GM12878 (cell line): Measurements from ENCODE around the gene PTPN13. TPM values are rescaled to one million over a fixed set of nuclear protein-coding genes. Genes with fewer than 3 reads are reported as not detected.

Experiments
- ATAC-seq: fragments of 200-7000 bp; cut with Tn5 transposase; 3 replicates; pipeline ENCODE4 v1.9.1; 2020; ENCODE audit warnings: mild to moderate bottlenecking, moderate library complexity
- BruUV-seq: library from RNA; stranded (reverse); fragments of 400-500 nt; replicated peaks from 2 replicates; lab custom pipeline; 2021; lab: Mats Ljungman, UMichigan
- CTCF ChIA-PET: fragments of 300-600 bp; sonication (Branson Sonifier 250); formaldehyde crosslinking; extraction: SDS; loops from one replicate; lab custom pipeline; 2021; ENCODE audit warnings: inconsistent platforms; lab: Yijun Ruan, JAX
- POLR2A ChIA-PET: fragments of 350-600 bp; formaldehyde crosslinking; extraction: SDS; loops from one replicate; lab custom pipeline; 2021; ENCODE audit warnings: inconsistent platforms; lab: Charles Lee
- RAD21 ChIA-PET: fragments of 300-600 bp; sonication (Branson Sonifier 250); formaldehyde crosslinking; loops from one replicate; lab custom pipeline; 2023; ENCODE audit warnings: antibody characterized with exemption; ENCODE audit not compliant: unreplicated experiment; lab: Charles Lee
- SMC1A ChIA-PET: fragments of 300-600 bp; sonication (Branson Sonifier 250); formaldehyde crosslinking; loops from one replicate; lab custom pipeline; 2023; ENCODE audit not compliant: unreplicated experiment, uncharacterized antibody; lab: Charles Lee
- DNase-seq: peaks from one replicate; pipeline ENCODE4 v3.0.0-alpha.2; 2011; ENCODE audit warnings: low read depth, low spot score
- FAIRE-seq: peaks from 3 replicates; lab custom pipeline; 2011; peaks lifted over from hg19 to GRCh38; lab: Jason Lieb, UNC
- H2AFZ ChIP-seq: 2 replicates; pipeline ENCODE4 v1.6.0; 2011; ENCODE audit warnings: low read depth, low read length, control low read depth; ENCODE audit not compliant: control insufficient read depth
- H3K27ac ChIP-seq: 2 replicates; pipeline ENCODE4 v1.5.1; 2011; ENCODE audit warnings: control low read depth; ENCODE audit not compliant: control insufficient read depth, insufficient read depth
- H3K27me3 ChIP-seq, 2 experiments: replicated peaks in 1 of 2; 2 replicates each; pipeline versions ENCODE4 v1.6.0 to v1.6.1; 2011; ENCODE audit warnings: low read length in 1 of 2; ENCODE audit not compliant: control insufficient read depth in 2 of 2, insufficient read depth in 2 of 2
- H3K36me3 ChIP-seq, 2 experiments: 2 replicates each; pipeline ENCODE4 v1.5.1; 2011; ENCODE audit warnings: low read length in 1 of 2; ENCODE audit not compliant: control insufficient read depth in 2 of 2, insufficient read depth in 2 of 2
- H3K4me1 ChIP-seq: 2 replicates; pipeline ENCODE4 v1.6.1; 2011; ENCODE audit warnings: mild to moderate bottlenecking, low read length, moderate library complexity, mixed read lengths; ENCODE audit not compliant: control insufficient read depth, insufficient read depth
- H3K4me2 ChIP-seq: 2 replicates; pipeline ENCODE4 v1.6.0; 2011; ENCODE audit warnings: control low read depth; ENCODE audit not compliant: control insufficient read depth, insufficient read depth
- H3K4me3 ChIP-seq: fragments of 200-600 bp; sonication (generic); 2 replicates; pipeline ENCODE4 v1.5.1; 2016
- H3K79me2 ChIP-seq: 2 replicates; pipeline ENCODE4 v1.6.0; 2011; ENCODE audit warnings: low read length; ENCODE audit not compliant: control insufficient read depth, insufficient read depth
- H3K9ac ChIP-seq: 2 replicates; pipeline ENCODE4 v1.8.0; 2011; ENCODE audit warnings: low read length, control low read depth, mixed read lengths; ENCODE audit not compliant: control insufficient read depth, insufficient read depth
- H3K9me3 ChIP-seq: replicated peaks from 3 replicates; pipeline ENCODE4 v1.5.1; 2011; ENCODE audit warnings: mild to moderate bottlenecking, low read length; ENCODE audit not compliant: control insufficient read depth, insufficient read depth
- H4K20me1 ChIP-seq: 2 replicates; pipeline ENCODE4 v1.6.0; 2011; ENCODE audit not compliant: control insufficient read depth, insufficient read depth
- ASH2L ChIP-seq: fragments of 300-600, 200-600 bp; sonication (generic); IDR thresholded peaks from 2 replicates; pipeline ENCODE4 v1.6.1; 2017; ENCODE audit warnings: low read depth, mild to moderate bottlenecking, borderline replicate concordance
- CBX3 ChIP-seq: fragments of 200-600 bp; sonication (generic); IDR thresholded peaks from 2 replicates; pipeline ENCODE4 v1.6.1; 2016; ENCODE audit warnings: low read depth, borderline replicate concordance
- EGR1 ChIP-seq, 2 experiments: IDR thresholded peaks; 1 replicate in 1 of 2; 2 replicates in 1 of 2; pipeline ENCODE4 v1.6.1; 2011 to 2012; ENCODE audit warnings: low read depth in 2 of 2, low read length in 2 of 2, borderline replicate concordance in 1 of 2, mild to moderate bottlenecking in 1 of 2, moderate library complexity in 1 of 2
- MTA2 ChIP-seq: fragments of 450-650 bp; IDR thresholded peaks from 2 replicates; pipeline ENCODE4 v1.6.1; 2016; ENCODE audit warnings: low read depth, mild to moderate bottlenecking, moderate library complexity
- MYC ChIP-seq: IDR thresholded peaks from 2 replicates; pipeline ENCODE4 v1.6.1; 2011; ENCODE audit warnings: mild to moderate bottlenecking, low read length, moderate library complexity, inconsistent platforms; ENCODE audit not compliant: insufficient read depth, insufficient replicate concordance, insufficient read length, severe bottlenecking
- NFYA ChIP-seq: IDR thresholded peaks from 2 replicates; pipeline ENCODE4 v1.6.1; 2011; ENCODE audit warnings: low read depth, mild to moderate bottlenecking, low read length, improper control_type of control experiment, borderline replicate concordance
- POLR2AphosphoS5 ChIP-seq: IDR thresholded peaks from 2 replicates; pipeline ENCODE4 v1.6.1; 2011; ENCODE audit warnings: mild to moderate bottlenecking, low read length, inconsistent platforms
- RFX5 ChIP-seq: IDR thresholded peaks from 2 replicates; pipeline ENCODE4 v1.6.1; 2011; ENCODE audit warnings: low read depth, low read length, improper control_type of control experiment
- WGBS: methylation state at CpG from one replicate; pipeline ENCODE4 v1.1.6; 2016; ENCODE audit warnings: low lambda C conversion rate; ENCODE audit not compliant: insufficient replicate concordance, insufficient coverage; ENCODE audit errors: missing lambda C conversion rate; 5-methylcytosine and 5-hydroxymethylcytosine counted together
- in situ Hi-C: fragments of 300-500 bp; cut with MboI; formaldehyde crosslinking; loops from 9 replicates; pipeline ENCODE4 v1.14.3; 2018; ENCODE audit warnings: mixed read lengths
- intact Hi-C: fragments of 100-400 bp; cut with micrococcal nuclease; formaldehyde crosslinking; loops from one replicate; pipeline ENCODE4 v1.14.2; 2022; ENCODE audit not compliant: unreplicated experiment
- polyA plus RNA-seq, 11 experiments: library from polyadenylated mRNA; depleted of rRNA in 4 of 11; unstranded in 6 of 11; stranded (reverse) in 5 of 11; fragments of >200 nt; fragmentation: Nextera tagmentation in 4 of 11; fragmentation: Illumina TruSeq in 1 of 11; extraction: Ambion mirVana in 4 of 11; extraction: Trizol in 1 of 11; gene quantifications; 1 replicate in 1 of 11; 2 replicates in 10 of 11; pipeline versions ENCODE4 v1.2.1 to v1.2.3, GENCODE V29; 2011 to 2016; ENCODE audit warnings: inconsistent platforms in 2 of 11, missing spikeins in 2 of 11, low read depth in 1 of 11
- total RNA-seq, 4 experiments: library from RNA; depleted of rRNA in 3 of 4; stranded (reverse); fragments of >200 nt in 3 of 4; fragmentation: Illumina TruSeq in 1 of 4; extraction: Trizol in 1 of 4; gene quantifications; 2 replicates each; pipeline versions ENCODE4 v1.2.1 to v1.2.3, GENCODE V29; 2013 to 2021
- TF ChIP-seq, protein P1 (sequence below): fragments of 450-650 bp; IDR thresholded peaks from 2 replicates; pipeline ENCODE4 v1.6.1; 2018; ENCODE audit warnings: borderline replicate concordance, mild to moderate bottlenecking; ENCODE audit not compliant: partially characterized antibody

The PTPN13 gene
- total and polyA plus RNA-seq, 10 of the 15 experiments (the other 5 are each of a cell fraction or from before 2014, with no cell fraction given): 8.5 to 69.4 (median 33.9) TPM

DNA sequence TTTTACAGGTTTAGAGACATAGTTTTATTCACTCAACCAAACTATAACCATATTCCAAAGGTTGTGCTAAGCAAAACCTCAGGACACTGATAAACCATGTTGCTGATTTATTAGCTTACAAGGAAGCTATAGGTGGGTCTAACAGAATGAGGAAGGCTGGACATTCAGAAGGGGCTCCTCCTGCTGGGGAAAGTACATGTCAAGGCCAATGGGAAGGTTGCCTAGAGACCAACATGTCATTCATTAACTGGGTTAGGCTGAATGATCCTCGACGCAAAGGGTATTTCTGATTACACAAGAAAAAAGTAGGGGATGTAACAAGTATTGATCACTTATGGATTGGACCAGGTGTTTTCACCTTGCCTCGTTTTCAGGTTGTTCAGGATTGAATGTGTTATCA lies 224.7 kb downstream of the PTPN13 start:
- Histone ChIP-seq H3K79me2 (no peaks in the 10 kb centered on the region), H3K36me3 (no peaks in the 10 kb centered on the region; a peak in 1 of 4 replicates), H3K9ac (no peak overlapping the region), H3K9me3 (peaks cover 1% of the 10 kb centered on the region; the same call in 1 of the 3 replicates), H3K27me3 (no peaks in the 10 kb centered on the region), H3K4me1 (no peaks in the 10 kb centered on the region), H2AFZ (no peak overlapping the region), H3K4me3 (no peak overlapping the region), H3K4me2 (no peak overlapping the region), H4K20me1 (no peaks in the 10 kb centered on the region), H3K27ac (no peak overlapping the region)
- no peak for DNase-seq
- TF ChIP-seq EGR1 (IDR thresholded peaks at IDR 0.05; ENCODE audit: borderline replicate concordance in 1 of 2, low read depth in 2 of 2, low read length in 2 of 2) (no peak), NFYA (no peak), POLR2AphosphoS5 (no peak), CBX3 (no peak), MTA2 (no peak), RFX5 (no peak), MYC (no peak), ASH2L (no peak)
- TF ChIP-seq, protein P1, sequence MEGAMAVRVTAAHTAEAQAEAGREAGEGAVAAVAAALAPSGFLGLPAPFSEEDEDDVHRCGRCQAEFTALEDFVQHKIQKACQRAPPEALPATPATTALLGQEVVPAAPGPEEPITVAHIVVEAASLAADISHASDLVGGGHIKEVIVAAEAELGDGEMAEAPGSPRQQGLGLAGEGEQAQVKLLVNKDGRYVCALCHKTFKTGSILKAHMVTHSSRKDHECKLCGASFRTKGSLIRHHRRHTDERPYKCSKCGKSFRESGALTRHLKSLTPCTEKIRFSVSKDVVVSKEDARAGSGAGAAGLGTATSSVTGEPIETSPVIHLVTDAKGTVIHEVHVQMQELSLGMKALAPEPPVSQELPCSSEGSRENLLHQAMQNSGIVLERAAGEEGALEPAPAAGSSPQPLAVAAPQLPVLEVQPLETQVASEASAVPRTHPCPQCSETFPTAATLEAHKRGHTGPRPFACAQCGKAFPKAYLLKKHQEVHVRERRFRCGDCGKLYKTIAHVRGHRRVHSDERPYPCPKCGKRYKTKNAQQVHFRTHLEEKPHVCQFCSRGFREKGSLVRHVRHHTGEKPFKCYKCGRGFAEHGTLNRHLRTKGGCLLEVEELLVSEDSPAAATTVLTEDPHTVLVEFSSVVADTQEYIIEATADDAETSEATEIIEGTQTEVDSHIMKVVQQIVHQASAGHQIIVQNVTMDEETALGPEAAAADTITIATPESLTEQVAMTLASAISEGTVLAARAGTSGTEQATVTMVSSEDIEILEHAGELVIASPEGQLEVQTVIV: no peak
- SMC1A ChIA-PET: interaction anchor here (0.8 to 8.1 kb wide), 9 partner anchors 11 to 321 kb away, joined by 3 to 59 read pairs (median 4); no protein-coding TSS in a partner anchor
- in situ Hi-C loops (no loop called here), intact Hi-C loops (loop anchor here (10.0 kb wide), 1 partner anchor 324 kb away; no protein-coding TSS in a partner anchor)
- RAD21 ChIA-PET: interaction anchor here (0.9 to 3.1 kb wide), 5 partner anchors 76 to 320 kb away, joined by 3 to 13 read pairs (median 5); no protein-coding TSS in a partner anchor
- CTCF ChIA-PET: interaction anchor here (0.6 to 7.8 kb wide), 6 partner anchors 11 to 427 kb away, joined by 3 to 71 read pairs (median 4); partner anchors contain the start of gene PTPN13
- 59% methylated on average over 3 of the region's 3 CpGs for WGBS
- ATAC-seq: peak; percentile 32; the same call in 1 of the 3 replicates
- BruUV-seq: no TSS peak
- POLR2A ChIA-PET: interaction anchor here (0.6 kb wide), 1 partner anchor 487 kb away, joined by 3 read pairs; no protein-coding TSS in a partner anchor
- FAIRE-seq: no peak
